Epithelial cell of proximal tubule (primary cell): ENCODE measurements around the gene KMT5C. TPM values are rescaled to one million over a fixed set of nuclear protein-coding genes. Genes with fewer than 3 reads are reported as not detected.

ENCODE experiments used
- DNase-seq: peaks from one replicate; pipeline ENCODE4 v3.0.0-alpha.2; 2011; ENCODE audit warnings: low read depth
- H3K4me3 ChIP-seq: 2 replicates; pipeline ENCODE4 v1.5.1; 2011; ENCODE audit warnings: low read depth, mild to moderate bottlenecking, low read length
- total RNA-seq: library from RNA; depleted of rRNA; stranded (reverse); fragments of >200 nt; gene quantifications from 2 replicates; pipeline ENCODE4 v1.2.3, GENCODE V29; 2015
- TF ChIP-seq, protein P1 (sequence below): conservative IDR thresholded peaks from 2 replicates; pipeline ENCODE4 v1.5.1; 2012; ENCODE audit warnings: low read depth, mild to moderate bottlenecking, low read length

KMT5C gene
- total RNA-seq, 1 donor from 2014 or later = 18.5 TPM

DNA sequence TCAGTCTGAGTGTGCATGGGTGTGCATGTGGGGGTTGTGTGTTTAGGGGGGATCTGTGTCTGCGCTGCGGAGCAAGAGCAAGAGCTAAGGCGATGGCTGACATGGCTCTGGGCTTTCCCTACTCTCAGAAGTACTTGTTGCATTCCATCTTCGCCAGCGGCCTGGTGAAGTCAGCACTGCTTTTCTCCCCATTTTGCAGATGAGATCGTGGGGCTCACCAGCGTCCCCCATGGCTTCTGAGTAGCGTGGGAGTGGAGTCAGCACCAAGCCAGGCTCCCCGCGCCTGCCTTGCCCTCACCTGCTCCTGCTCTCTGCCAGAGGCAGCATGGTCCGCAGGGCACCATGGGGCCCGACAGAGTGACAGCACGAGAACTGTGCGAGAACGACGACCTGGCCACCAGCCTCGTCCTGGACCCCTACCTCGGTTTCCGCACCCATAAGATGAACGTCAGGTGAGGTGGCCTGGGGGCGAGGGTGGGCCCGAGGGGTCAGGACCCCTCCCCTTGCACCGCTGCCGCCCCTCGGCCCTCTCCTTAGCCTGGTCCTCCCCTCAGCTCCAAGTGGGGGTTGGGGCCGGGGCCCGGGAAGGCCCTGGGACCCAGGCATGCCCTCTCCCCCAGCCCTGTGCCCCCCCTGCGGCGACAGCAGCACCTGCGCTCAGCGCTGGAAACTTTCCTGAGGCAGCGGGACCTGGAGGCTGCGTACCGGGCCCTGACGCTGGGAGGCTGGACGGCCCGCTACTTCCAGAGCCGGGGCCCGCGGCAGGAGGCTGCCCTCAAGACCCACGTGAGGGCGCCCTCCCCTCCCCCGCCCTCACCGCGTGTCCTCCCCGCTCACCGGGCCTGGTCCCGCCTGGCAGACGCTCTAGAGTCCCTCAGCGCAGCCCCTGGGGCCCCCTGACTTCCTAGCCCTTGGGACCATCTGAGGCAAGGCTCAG lies 2.2 kb downstream of the KMT5C start:
- no peak for DNase-seq
- TF ChIP-seq, protein P1, sequence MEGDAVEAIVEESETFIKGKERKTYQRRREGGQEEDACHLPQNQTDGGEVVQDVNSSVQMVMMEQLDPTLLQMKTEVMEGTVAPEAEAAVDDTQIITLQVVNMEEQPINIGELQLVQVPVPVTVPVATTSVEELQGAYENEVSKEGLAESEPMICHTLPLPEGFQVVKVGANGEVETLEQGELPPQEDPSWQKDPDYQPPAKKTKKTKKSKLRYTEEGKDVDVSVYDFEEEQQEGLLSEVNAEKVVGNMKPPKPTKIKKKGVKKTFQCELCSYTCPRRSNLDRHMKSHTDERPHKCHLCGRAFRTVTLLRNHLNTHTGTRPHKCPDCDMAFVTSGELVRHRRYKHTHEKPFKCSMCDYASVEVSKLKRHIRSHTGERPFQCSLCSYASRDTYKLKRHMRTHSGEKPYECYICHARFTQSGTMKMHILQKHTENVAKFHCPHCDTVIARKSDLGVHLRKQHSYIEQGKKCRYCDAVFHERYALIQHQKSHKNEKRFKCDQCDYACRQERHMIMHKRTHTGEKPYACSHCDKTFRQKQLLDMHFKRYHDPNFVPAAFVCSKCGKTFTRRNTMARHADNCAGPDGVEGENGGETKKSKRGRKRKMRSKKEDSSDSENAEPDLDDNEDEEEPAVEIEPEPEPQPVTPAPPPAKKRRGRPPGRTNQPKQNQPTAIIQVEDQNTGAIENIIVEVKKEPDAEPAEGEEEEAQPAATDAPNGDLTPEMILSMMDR = no peak
- no peak overlapping the region for H3K4me3 ChIP-seq

DNA sequence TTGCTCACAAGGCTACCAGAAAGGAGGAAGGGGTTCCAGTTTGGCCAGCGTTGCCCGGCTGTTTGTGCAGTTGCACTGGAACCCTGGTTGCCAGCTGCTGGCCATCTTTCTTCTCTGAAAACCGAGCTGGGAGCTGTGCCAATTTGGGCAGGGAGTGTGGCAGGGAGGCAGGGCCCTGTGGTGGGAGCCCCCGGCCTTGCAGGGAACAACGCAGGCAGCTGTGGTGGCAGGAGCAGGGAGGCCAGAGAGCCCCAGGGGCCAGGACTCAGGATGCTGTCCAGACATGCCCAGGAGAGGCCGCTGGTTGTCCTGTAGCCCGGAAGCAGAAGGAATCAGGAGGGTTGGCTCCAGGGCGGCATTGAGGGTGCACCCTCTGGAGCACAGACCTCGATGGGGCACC lies 4.8 kb downstream of the KMT5C start:
- no peak for DNase-seq
- no peak overlapping the region for H3K4me3 ChIP-seq
- TF ChIP-seq, protein P1 = no peak

DNA sequence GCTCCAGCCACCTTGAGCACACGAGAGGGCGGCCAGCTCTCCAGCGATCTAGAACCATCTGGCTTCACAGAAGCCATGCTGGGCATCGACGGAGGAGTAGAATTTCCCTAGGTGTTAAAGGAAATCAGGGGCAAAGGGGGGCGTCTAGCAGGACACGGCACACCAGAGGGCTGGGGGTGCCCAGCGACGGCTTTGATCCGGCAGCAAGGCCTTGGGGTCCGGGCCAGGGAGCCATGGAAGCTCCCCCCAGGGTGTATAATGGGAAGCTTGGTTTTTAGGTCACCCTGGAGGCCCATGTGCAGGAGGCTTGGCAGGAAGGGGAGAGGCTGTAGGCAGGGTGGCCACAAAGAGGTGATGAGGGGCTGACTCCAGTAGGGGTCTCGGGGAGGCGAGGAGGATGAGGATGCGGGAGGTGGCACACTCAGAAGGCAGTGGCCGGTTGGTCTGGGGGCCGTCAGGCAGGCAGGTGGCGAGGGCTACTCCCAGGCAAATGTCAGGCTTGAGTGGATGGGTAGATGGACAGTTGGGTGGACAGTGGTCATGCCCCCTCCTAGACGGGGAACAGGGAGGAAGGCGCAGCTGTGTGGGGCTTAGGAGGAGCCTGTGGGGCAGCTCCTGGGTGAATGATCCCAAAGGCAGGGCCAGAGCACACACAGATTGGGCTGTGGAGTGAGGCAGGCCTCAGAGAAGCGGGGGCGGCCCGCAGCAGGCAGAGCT lies 5.6 kb downstream of the KMT5C start:
- no peak for DNase-seq
- H3K4me3 ChIP-seq = no peak overlapping the region
- TF ChIP-seq, protein P1 = no peak

DNA sequence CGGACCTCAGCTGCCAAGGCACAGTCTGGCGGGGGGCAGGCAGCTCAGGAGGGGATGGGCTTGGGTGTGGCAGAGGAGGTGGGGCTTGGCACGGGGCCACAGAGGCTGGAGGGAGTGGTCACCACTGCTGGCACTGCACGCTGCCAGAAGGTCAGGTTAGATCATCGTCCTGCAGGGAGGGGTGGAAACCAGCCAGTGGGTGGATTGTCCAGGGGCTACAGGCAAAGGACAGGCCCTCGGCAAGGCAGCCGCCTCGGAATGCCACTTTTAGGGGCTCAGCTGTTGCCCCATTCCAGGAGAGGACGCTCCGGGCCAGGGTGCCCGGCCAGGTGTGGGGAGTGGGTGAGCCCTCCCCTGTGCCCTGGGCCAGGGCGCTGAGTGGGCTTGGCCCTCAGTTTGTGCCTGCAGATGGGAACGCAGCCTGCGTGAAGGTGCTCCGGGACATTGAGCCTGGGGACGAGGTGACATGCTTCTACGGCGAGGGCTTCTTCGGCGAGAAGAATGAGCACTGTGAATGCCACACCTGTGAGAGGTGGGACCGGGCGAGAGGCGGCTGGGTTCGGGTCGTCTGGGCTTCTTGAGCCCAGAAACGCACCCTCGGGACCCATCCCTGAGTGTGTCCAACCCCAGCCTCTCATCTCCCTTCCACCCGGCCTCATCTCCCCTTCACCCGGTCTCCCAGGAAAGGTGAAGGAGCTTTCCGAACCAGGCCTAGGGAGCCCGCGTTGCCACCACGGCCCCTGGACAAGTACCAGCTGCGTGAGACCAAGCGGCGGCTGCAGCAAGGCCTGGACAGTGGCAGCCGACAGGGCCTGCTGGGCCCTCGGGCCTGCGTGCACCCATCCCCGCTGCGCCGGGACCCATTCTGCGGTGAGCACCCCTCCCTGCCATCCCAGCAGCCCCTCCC lies 6.4 kb downstream of the KMT5C start:
- TF ChIP-seq, protein P1 = no peak
- no peak for DNase-seq
- no peak overlapping the region for H3K4me3 ChIP-seq

DNA sequence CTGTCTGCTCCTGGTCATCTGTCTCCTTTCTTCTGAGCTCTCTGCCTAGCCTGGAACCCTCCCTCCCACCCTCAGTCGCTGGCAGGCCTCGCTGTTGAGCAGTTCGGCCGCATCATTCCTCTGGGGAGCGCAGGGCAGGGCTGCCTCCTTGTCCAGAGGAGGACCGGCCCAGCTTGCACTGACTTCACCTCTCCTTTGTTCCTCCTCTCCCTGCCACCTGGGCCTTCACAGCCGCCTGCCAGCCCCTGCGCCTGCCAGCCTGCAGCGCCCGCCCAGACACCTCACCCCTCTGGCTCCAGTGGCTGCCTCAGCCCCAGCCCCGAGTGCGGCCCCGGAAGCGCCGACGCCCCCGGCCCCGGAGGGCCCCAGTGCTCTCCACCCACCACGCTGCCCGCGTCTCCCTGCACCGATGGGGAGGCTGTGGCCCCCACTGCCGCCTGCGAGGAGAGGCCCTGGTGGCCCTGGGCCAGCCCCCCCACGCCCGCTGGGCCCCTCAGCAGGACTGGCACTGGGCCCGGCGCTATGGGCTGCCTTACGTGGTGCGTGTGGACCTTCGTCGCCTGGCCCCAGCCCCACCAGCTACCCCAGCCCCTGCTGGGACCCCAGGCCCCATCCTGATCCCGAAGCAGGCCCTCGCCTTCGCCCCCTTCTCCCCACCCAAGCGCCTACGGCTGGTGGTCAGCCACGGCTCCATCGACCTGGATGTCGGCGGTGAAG lies 7.2 kb downstream of the KMT5C start:
- no peak overlapping the region for H3K4me3 ChIP-seq
- DNase-seq = no peak
- TF ChIP-seq, protein P1 = no peak

DNA sequence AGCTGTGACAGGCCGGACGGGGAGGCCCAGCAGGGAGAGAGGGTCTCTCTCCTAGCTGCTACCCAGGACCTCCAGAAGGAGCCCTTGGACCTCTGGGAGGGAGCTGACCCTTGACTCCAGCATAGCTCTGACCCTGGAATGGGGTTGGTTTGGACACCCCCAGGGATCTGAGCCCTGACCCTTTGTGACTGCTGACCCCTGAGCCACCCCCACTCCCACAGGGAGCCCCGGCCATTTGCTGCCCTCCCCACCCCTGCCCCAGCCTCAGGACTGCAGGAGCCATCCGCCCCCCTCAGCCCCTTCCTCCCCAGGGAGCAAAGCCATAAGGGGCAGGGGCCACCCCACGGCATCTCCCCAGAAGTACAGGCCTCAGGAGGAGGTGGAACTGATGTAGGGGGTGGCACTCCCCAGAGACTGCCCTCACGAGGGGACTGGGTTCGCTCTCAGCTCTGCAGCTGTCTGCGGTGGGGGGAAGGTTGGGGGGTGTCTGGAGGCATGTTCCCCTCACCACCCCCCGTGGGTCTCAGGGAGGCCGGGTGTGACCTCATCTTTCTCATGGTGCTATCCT lies 7.8 kb downstream of the KMT5C start:
- TF ChIP-seq, protein P1 = no peak
- H3K4me3 ChIP-seq = no peak overlapping the region
- no peak for DNase-seq
